B cell (primary cell): ENCODE data around the gene NHSL1.

Experiments
- CTCF ChIP-seq: fragments of 200-600 bp; IDR thresholded peaks from one replicate; pipeline ENCODE4 v1.8.0; 2022; ENCODE audit warnings: antibody characterized with exemption, mild to moderate bottlenecking
- EZH2 ChIP-seq: IDR thresholded peaks from 2 replicates; pipeline ENCODE4 v1.6.1; 2012; ENCODE audit warnings: borderline replicate concordance, low read depth, mild to moderate bottlenecking, moderate library complexity, low read length; ENCODE audit not compliant: insufficient read depth, poor library complexity, severe bottlenecking

DNA sequence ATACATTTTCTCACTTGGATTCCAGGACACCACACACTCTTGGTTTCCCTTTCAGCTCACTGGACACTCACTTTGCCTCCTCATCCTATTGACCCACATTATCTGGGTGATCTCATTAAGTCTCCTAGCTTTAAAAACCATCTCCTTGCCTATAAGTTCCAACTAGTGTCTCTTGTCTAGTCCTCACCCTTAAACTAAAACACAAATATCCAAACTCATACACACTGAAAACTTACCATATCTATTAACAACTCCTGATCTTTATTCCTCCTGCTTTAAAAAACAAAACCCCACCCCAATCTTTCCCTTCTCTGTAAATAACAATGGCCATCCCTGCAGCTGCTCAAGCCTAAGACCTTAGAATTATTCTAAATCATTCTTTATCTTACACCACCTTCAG, 125.1 kb downstream of the NHSL1 start:
- TF ChIP-seq CTCF (no peak), EZH2 (no peak)
